ENCODE data around the gene FBXL19.
A peak's percentile ranks its signal among the peaks of the same experiment; 100 is the strongest.

FBXL19 gene

DNA sequence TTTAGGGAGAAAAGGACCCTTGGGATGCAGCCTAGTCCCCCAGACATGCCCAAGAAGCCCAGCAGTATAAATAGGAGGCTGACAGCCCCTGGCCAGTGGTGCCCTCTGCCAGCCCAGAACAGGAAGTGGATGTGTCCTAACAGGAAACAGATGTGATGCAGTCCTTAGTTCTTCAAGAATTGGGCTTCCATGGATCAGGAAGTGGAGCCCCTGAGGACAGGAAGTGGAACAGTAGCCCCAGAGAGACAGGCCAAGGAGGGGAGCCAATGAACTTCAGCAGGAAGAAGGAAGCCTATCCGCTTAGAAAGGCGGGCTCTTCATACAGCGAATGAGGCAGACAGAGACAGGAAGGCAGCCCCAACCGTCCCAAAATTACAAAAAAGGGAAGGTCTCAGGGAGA, 19.8 kb upstream of the FBXL19 start:
- Histone ChIP-seq H3F3A (ENCODE audit: control insufficient read depth, insufficient read depth) (peaks cover 41% of the 10 kb centered on the region), H3K36me3 (ENCODE audit: control insufficient read depth, low read length) (no peaks in the 10 kb centered on the region), H3K27ac (ENCODE audit: low read depth, low read length) (peak overlapping the region; percentile 90), H3K9me3 (ENCODE audit: control insufficient read depth, insufficient read depth, low read length) (peaks cover 5% of the 10 kb centered on the region; the same call in 1 of the 2 replicates), H3K4me1 (ENCODE audit: control insufficient read depth, low read length) (peaks cover 39% of the 10 kb centered on the region), H3K27me3 (ENCODE audit: control insufficient read depth, low read length) (no peaks in the 10 kb centered on the region), H3K79me2 (ENCODE audit: control insufficient read depth, low read length) (no peaks in the 10 kb centered on the region), H3K9me2 (replicated peaks; ENCODE audit: control insufficient read depth, low read length) (no peaks in the 10 kb centered on the region), H3K4me3 (ENCODE audit: low read length) (peak overlapping the region; percentile 57), H4K20me1 (ENCODE audit: control insufficient read depth, insufficient read depth, low read depth, low read length) (no peaks in the 10 kb centered on the region), H3K4me2 (ENCODE audit: low read length) (peak overlapping the region; percentile 67)
- no peak for TF ChIP-seq EZH2phosphoT487 (IDR thresholded peaks at IDR 0.05; ENCODE audit: borderline replicate concordance, low read length)
- TF ChIP-seq, protein P1, sequence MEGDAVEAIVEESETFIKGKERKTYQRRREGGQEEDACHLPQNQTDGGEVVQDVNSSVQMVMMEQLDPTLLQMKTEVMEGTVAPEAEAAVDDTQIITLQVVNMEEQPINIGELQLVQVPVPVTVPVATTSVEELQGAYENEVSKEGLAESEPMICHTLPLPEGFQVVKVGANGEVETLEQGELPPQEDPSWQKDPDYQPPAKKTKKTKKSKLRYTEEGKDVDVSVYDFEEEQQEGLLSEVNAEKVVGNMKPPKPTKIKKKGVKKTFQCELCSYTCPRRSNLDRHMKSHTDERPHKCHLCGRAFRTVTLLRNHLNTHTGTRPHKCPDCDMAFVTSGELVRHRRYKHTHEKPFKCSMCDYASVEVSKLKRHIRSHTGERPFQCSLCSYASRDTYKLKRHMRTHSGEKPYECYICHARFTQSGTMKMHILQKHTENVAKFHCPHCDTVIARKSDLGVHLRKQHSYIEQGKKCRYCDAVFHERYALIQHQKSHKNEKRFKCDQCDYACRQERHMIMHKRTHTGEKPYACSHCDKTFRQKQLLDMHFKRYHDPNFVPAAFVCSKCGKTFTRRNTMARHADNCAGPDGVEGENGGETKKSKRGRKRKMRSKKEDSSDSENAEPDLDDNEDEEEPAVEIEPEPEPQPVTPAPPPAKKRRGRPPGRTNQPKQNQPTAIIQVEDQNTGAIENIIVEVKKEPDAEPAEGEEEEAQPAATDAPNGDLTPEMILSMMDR (IDR thresholded peaks at IDR 0.05; ENCODE audit: low read depth, low read length, poor library complexity, severe bottlenecking) = no peak

DNA sequence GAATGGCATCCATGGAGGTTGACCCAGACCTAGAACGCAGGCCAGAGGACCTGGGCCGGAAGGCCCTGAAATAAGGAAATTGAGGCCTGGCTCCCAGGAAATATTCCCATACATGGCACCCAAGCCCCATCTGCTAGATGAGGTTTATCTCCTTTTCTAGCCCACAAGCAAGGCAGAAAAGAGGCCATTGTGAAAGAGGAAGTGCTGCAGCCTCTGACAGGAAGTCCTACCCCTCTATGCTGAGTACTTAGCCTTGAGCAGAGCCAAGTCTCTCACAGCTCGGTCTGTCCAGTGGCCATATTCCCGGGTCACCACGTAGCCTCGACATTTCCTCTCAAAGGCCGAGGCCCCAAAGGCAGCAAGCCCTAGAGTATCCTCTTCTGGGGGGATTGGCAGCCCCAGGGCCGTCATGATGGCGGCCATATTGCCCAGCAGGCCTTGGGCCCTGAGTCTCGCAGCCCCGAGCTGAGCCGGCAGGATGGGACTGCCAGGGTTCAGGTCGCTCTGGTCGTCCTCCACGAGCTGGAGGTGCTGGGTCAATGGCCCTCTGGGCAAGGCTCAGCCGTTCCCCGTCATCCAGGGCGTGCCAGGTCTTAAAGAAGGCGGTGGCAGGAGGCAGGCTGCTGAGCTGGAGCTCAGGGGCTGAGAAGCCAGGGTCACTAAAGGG, 19.1 kb upstream of the FBXL19 start:
- peak overlapping the region; percentile 90 for H3K27ac ChIP-seq (ENCODE audit: low read depth, low read length)
- H3K27me3 ChIP-seq (ENCODE audit: control insufficient read depth, low read length) = no peaks in the 10 kb centered on the region
- peaks cover 39% of the 10 kb centered on the region for H3K4me1 ChIP-seq (ENCODE audit: control insufficient read depth, low read length)
- H3K79me2 ChIP-seq (ENCODE audit: control insufficient read depth, low read length) = no peaks in the 10 kb centered on the region
- peaks cover 5% of the 10 kb centered on the region; the same call in 1 of the 2 replicates for H3K9me3 ChIP-seq (ENCODE audit: control insufficient read depth, insufficient read depth, low read length)
- H3K9me2 ChIP-seq (replicated peaks; ENCODE audit: control insufficient read depth, low read length) = no peaks in the 10 kb centered on the region
- no peaks in the 10 kb centered on the region for H3K36me3 ChIP-seq (ENCODE audit: control insufficient read depth, low read length)
- peaks cover 36% of the 10 kb centered on the region for H3F3A ChIP-seq (ENCODE audit: control insufficient read depth, insufficient read depth)
- TF ChIP-seq, protein P1 (IDR thresholded peaks at IDR 0.05; ENCODE audit: low read depth, low read length, poor library complexity, severe bottlenecking) = no peak
- TF ChIP-seq EZH2phosphoT487 (IDR thresholded peaks at IDR 0.05; ENCODE audit: borderline replicate concordance, low read length) = no peak
- H3K4me3 ChIP-seq (ENCODE audit: low read length) = peak overlapping the region; percentile 57
- peak overlapping the region; percentile 67 for H3K4me2 ChIP-seq (ENCODE audit: low read length)
- H4K20me1 ChIP-seq (ENCODE audit: control insufficient read depth, insufficient read depth, low read depth, low read length) = no peaks in the 10 kb centered on the region

DNA sequence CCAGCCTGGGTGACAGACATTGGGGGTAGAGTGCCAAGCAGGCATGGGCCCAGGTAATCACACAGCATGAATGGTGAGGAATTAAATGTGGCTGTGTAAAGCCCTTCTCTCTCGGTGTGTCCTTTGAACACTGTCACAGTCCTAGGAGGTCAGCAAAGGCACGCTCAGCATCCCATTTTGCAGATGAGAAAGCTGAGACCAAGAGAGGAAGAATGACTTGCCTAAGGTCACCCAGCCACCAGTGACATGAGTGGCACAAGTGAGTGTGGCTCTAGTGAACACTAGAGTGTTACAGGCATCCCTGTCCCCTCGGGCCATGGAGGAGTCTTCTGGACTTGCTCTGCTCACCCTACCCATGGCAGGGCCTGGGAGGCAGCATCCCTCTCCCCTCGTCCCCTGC, 16.3 kb upstream of the FBXL19 start:
- H3K9me3 ChIP-seq (ENCODE audit: control insufficient read depth, insufficient read depth, low read length) = peaks cover 5% of the 10 kb centered on the region; the same call in 1 of the 2 replicates
- TF ChIP-seq, protein P1 (IDR thresholded peaks at IDR 0.05; ENCODE audit: low read depth, low read length, poor library complexity, severe bottlenecking) = no peak
- no peak for TF ChIP-seq EZH2phosphoT487 (IDR thresholded peaks at IDR 0.05; ENCODE audit: borderline replicate concordance, low read length)
- H3K4me3 ChIP-seq (ENCODE audit: low read length) = no peak overlapping the region
- no peaks in the 10 kb centered on the region for H3K27me3 ChIP-seq (ENCODE audit: control insufficient read depth, low read length)
- no peaks in the 10 kb centered on the region for H3K79me2 ChIP-seq (ENCODE audit: control insufficient read depth, low read length)
- H3F3A ChIP-seq (ENCODE audit: control insufficient read depth, insufficient read depth) = peaks cover 24% of the 10 kb centered on the region
- no peaks in the 10 kb centered on the region for H3K36me3 ChIP-seq (ENCODE audit: control insufficient read depth, low read length)
- H3K9me2 ChIP-seq (replicated peaks; ENCODE audit: control insufficient read depth, low read length) = no peaks in the 10 kb centered on the region
- H3K4me1 ChIP-seq (ENCODE audit: control insufficient read depth, low read length) = peaks cover 29% of the 10 kb centered on the region
- no peaks in the 10 kb centered on the region for H4K20me1 ChIP-seq (ENCODE audit: control insufficient read depth, insufficient read depth, low read depth, low read length)
- H3K27ac ChIP-seq (ENCODE audit: low read depth, low read length) = no peak overlapping the region
- H3K4me2 ChIP-seq (ENCODE audit: low read length) = no peak overlapping the region

All from DOHH2 (cell line).